CD4-positive, alpha-beta T cell (primary cell): ENCODE measurements around the gene NEK4. TPM values are rescaled to one million over a fixed set of nuclear protein-coding genes. Genes with fewer than 3 reads are reported as not detected.

Experiments used
- ATAC-seq: fragments of 200-7000 bp; cut with Tn5 transposase; one replicate; pipeline ENCODE4 v1.10.0; 2022; ENCODE audit warnings: mild to moderate bottlenecking; ENCODE audit not compliant: poor library complexity
- CTCF ChIA-PET: fragments of 350-600 bp; sonication (Branson Sonifier 250); formaldehyde crosslinking; loops from one replicate; lab custom pipeline; 2021; ENCODE audit warnings: antibody characterized with exemption, inconsistent platforms; lab: Charles Lee
- POLR2A ChIA-PET: fragments of 350-600 bp; sonication (Branson Sonifier 250); formaldehyde crosslinking; loops from one replicate; lab custom pipeline; 2021; ENCODE audit warnings: antibody characterized with exemption, inconsistent platforms; lab: Charles Lee
- DNase-seq, 14 experiments: peaks; one replicate each; pipeline ENCODE4 v3.0.0-alpha.2; 2013 to 2020; ENCODE audit warnings: mixed read lengths in 2 of 14
- H3K27ac ChIP-seq, 2 donors: one replicate each; pipeline versions ENCODE4 v1.5.1 to v1.7.0; 2013; ENCODE audit warnings: low read length in 2 of 2, low read depth in 1 of 2, mild to moderate bottlenecking in 1 of 2
- H3K27me3 ChIP-seq, 2 experiments: 1 replicate in 1 of 2; 2 replicates in 1 of 2; pipeline versions ENCODE4 v1.6.1 to v1.7.0; 2013; ENCODE audit warnings: low read length in 2 of 2, control low read depth in 1 of 2, mild to moderate bottlenecking in 1 of 2, moderate library complexity in 1 of 2; ENCODE audit not compliant: insufficient read depth in 2 of 2, control insufficient read depth in 1 of 2
- H3K36me3 ChIP-seq: one replicate; pipeline ENCODE4 v1.6.1; 2013; ENCODE audit warnings: low read length, control low read depth; ENCODE audit not compliant: insufficient read depth
- H3K4me1 ChIP-seq: one replicate; pipeline ENCODE4 v1.6.1; 2013; ENCODE audit warnings: low read length, control low read depth; ENCODE audit not compliant: insufficient read depth
- H3K4me3 ChIP-seq: one replicate; pipeline ENCODE4 v1.5.1; 2013; ENCODE audit warnings: mild to moderate bottlenecking, low read length, moderate library complexity
- H3K9me3 ChIP-seq, 2 experiments: 1 replicate in 1 of 2; 2 replicates in 1 of 2; pipeline versions ENCODE4 v1.6.1 to v1.7.0; 2013; ENCODE audit warnings: low read length in 2 of 2, mild to moderate bottlenecking in 2 of 2, control low read depth in 1 of 2, moderate library complexity in 1 of 2; ENCODE audit not compliant: control insufficient read depth in 1 of 2, insufficient read depth in 1 of 2
- H3K27ac Mint-ChIP-seq: one replicate; pipeline ENCODE4 v1.8.0; 2020; ENCODE audit warnings: mixed read lengths
- H3K27me3 Mint-ChIP-seq: one replicate; pipeline ENCODE4 v1.8.0; 2021; ENCODE audit warnings: mixed read lengths
- H3K36me3 Mint-ChIP-seq: one replicate; pipeline ENCODE4 v1.8.0; 2021; ENCODE audit warnings: low read depth, mixed read lengths
- H3K4me1 Mint-ChIP-seq: one replicate; pipeline ENCODE4 v1.8.0; 2021; ENCODE audit warnings: low read depth, mixed read lengths
- H3K4me3 Mint-ChIP-seq: one replicate; pipeline ENCODE4 v1.8.0; 2020; ENCODE audit warnings: mild to moderate bottlenecking, mixed read lengths
- H3K9me3 Mint-ChIP-seq: one replicate; pipeline ENCODE4 v1.8.0; 2020; ENCODE audit warnings: mixed read lengths
- intact Hi-C, 2 experiments: fragments of 100-400 bp; cut with DNase I in 1 of 2; cut with micrococcal nuclease in 1 of 2; formaldehyde crosslinking; loops; one replicate each; pipeline versions ENCODE4 v1.15.1 to v1.9.0; 2023 to 2025; cut with DNase I, micrococcal nuclease
- total RNA-seq, 174 experiments: library from RNA in 2 of 174; stranded (reverse) in 2 of 174; gene quantifications; one replicate each; pipeline ENCODE4 v1.2.3 and lab custom pipeline; 2021 to 2026
- TF ChIP-seq, protein P1 (sequence below): fragments of 200-600 bp; IDR thresholded peaks from one replicate; pipeline ENCODE4 v1.8.0; 2022; ENCODE audit warnings: antibody characterized with exemption, mild to moderate bottlenecking

NEK4 gene
- total RNA-seq, 2 experiments from 2014 or later = 6.1 to 6.9 TPM

DNA sequence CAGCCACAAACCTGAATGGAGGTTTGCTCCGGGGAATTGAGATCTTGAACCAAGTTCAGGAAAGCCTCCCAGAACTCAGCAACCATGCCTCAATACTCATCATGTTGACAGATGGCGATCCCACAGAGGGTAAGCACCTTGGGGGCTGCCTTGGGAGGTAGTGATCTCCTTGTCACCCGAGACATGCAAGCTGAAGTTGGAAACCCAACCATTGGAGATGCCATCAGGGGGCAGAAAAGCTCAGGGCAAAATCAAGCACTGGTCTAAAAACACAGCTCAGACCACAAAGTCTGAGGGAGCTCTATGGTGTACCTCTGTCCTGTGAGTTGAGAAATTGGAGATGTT lies 12.4 kb upstream of the NEK4 start:
- Mint-ChIP-seq H3K9me3 (no peaks in the 10 kb centered on the region), H3K36me3 (no peaks in the 10 kb centered on the region), H3K4me3 (no peak overlapping the region), H3K4me1 (no peaks in the 10 kb centered on the region), H3K27ac (no peak overlapping the region), H3K27me3 (no peaks in the 10 kb centered on the region)
- H3K27me3 ChIP-seq = no peaks in the 10 kb centered on the region
- POLR2A ChIA-PET = no interaction called here
- no peaks in the 10 kb centered on the region for H3K4me1 ChIP-seq
- no peaks in the 10 kb centered on the region for H3K36me3 ChIP-seq
- TF ChIP-seq, protein P1, sequence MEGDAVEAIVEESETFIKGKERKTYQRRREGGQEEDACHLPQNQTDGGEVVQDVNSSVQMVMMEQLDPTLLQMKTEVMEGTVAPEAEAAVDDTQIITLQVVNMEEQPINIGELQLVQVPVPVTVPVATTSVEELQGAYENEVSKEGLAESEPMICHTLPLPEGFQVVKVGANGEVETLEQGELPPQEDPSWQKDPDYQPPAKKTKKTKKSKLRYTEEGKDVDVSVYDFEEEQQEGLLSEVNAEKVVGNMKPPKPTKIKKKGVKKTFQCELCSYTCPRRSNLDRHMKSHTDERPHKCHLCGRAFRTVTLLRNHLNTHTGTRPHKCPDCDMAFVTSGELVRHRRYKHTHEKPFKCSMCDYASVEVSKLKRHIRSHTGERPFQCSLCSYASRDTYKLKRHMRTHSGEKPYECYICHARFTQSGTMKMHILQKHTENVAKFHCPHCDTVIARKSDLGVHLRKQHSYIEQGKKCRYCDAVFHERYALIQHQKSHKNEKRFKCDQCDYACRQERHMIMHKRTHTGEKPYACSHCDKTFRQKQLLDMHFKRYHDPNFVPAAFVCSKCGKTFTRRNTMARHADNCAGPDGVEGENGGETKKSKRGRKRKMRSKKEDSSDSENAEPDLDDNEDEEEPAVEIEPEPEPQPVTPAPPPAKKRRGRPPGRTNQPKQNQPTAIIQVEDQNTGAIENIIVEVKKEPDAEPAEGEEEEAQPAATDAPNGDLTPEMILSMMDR = no peak
- no peak for ATAC-seq
- CTCF ChIA-PET = no interaction called here
- no peak for DNase-seq
- H3K9me3 ChIP-seq = no peaks in the 10 kb centered on the region
- no peak overlapping the region for H3K4me3 ChIP-seq
- H3K27ac ChIP-seq = no peak overlapping the region
- intact Hi-C loops = no loop called here

DNA sequence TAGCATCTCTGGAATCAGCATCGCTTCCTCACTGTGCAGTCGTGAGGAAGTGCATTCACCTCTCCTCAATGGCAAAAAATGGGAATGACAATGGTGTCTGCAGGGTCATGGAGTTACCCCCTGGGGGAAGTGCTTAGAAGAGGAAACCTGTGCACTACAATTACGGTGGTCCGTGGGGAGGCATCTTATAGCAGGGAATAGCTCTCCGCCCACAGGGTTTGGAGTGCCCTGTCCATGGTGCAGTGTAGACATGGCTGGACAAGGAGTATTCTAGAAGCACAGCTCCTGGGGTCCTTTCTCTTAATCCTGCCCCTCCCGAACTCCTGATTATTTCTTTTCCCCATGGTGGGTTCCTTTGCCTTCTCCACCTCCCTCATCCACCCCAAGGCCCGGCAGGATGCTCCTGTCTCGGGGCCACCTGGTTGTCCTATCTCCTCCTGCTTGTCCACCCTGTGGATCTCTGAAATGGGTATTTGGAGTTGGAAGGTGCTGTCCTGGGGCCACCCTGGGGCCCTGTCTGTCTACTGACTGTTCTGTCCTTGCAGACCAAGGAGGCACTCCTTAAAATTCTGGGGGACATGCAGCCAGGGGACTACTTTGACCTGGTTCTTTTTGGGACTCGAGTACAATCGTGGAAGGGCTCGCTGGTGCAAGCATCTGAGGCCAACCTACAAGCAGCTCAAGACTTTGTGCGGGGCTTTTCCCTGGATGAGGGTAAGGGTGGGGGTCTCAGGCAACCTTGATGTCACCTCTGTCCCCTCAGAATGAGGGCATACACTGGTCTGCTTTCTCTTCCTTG lies 11.9 kb upstream of the NEK4 start:
- ChIA-PET POLR2A (no interaction called here), CTCF (no interaction called here)
- Mint-ChIP-seq H3K4me3 (no peak overlapping the region), H3K27ac (no peak overlapping the region), H3K9me3 (no peaks in the 10 kb centered on the region), H3K36me3 (no peaks in the 10 kb centered on the region), H3K4me1 (no peaks in the 10 kb centered on the region), H3K27me3 (no peaks in the 10 kb centered on the region)
- no peaks in the 10 kb centered on the region for H3K27me3 ChIP-seq
- ATAC-seq (no peak), DNase-seq (no peak)
- H3K4me1 ChIP-seq = no peaks in the 10 kb centered on the region
- H3K36me3 ChIP-seq = no peaks in the 10 kb centered on the region
- TF ChIP-seq, protein P1 = no peak
- no peak overlapping the region for H3K4me3 ChIP-seq
- intact Hi-C loops = no loop called here
- no peaks in the 10 kb centered on the region for H3K9me3 ChIP-seq
- no peak overlapping the region for H3K27ac ChIP-seq

DNA sequence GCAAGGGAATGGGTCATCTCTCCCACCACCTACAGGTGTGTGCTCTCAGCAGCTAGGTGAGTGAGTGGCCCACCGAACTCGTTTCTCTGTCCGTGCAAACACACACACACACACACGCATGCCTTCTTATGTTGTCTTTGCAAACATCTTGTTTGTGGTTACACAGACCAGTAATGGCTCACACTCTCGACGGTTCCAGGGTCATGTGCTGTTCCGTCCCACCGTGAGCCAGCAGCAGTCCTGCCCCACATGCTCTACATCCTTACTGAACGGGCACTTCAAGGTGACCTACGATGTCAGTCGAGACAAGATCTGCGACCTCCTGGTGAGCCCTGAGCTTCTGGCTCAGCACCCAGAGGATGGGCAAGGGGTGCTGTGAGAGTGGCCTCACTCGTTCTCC lies 11.0 kb upstream of the NEK4 start:
- Histone ChIP-seq H3K27ac (no peak overlapping the region), H3K4me3 (no peak overlapping the region), H3K27me3 (no peaks in the 10 kb centered on the region), H3K36me3 (no peaks in the 10 kb centered on the region), H3K4me1 (no peaks in the 10 kb centered on the region), H3K9me3 (no peaks in the 10 kb centered on the region)
- intact Hi-C loops = no loop called here
- ChIA-PET POLR2A (no interaction called here), CTCF (no interaction called here)
- Mint-ChIP-seq H3K4me1 (no peaks in the 10 kb centered on the region), H3K27me3 (no peaks in the 10 kb centered on the region), H3K9me3 (no peaks in the 10 kb centered on the region), H3K27ac (no peak overlapping the region), H3K36me3 (no peaks in the 10 kb centered on the region), H3K4me3 (no peak overlapping the region)
- TF ChIP-seq, protein P1 = no peak
- ATAC-seq = no peak
- DNase-seq = no peak
